ENCODE measurements around the gene CCNG2.
"Not testable (repeated sequence)": the region's sequence is repeated elsewhere in the genome, so short reads cannot be mapped to it uniquely, and the experiment has no call there.

The CCNG2 gene

DNA sequence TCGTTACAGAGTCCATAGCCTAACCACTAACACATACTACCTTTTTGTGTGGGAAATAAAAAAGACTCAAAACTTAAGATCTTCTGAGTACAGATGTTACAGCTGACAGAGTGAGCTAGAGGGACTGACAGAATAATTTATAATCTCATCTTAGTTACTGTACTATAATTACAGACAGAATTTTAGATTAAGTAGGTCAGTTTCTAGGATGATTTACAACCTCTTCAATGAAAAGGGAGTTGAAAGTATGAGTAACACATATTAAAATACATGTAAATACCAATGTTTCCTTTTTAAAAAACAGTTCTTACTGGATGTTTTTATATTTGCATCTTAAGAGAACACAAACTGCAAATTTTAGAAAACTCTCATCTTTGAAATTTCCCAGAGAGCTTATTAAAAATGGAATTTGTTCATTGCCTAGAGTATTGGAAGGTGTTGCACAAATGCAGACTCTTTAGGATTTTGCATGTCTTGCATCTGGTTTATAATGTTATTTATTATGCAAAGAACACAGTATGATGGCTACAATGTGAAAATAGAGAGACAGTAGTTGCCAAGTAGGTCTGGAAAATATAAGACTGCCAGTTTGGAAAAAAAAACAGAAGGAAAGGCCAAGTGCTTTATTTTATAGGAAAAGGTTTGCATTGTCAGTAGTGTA lies 24.2 kb upstream of the CCNG2 start:
- H3K4me3 ChIP-seq (ENCODE audit: low read depth, low read length): no peak overlapping the region
- DNase-seq (ENCODE audit: low read depth): no peak
- TF ChIP-seq, protein P1, sequence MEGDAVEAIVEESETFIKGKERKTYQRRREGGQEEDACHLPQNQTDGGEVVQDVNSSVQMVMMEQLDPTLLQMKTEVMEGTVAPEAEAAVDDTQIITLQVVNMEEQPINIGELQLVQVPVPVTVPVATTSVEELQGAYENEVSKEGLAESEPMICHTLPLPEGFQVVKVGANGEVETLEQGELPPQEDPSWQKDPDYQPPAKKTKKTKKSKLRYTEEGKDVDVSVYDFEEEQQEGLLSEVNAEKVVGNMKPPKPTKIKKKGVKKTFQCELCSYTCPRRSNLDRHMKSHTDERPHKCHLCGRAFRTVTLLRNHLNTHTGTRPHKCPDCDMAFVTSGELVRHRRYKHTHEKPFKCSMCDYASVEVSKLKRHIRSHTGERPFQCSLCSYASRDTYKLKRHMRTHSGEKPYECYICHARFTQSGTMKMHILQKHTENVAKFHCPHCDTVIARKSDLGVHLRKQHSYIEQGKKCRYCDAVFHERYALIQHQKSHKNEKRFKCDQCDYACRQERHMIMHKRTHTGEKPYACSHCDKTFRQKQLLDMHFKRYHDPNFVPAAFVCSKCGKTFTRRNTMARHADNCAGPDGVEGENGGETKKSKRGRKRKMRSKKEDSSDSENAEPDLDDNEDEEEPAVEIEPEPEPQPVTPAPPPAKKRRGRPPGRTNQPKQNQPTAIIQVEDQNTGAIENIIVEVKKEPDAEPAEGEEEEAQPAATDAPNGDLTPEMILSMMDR (IDR thresholded peaks at IDR 0.05; ENCODE audit: insufficient read depth, low read depth, low read length, missing control alignments): no peak

DNA sequence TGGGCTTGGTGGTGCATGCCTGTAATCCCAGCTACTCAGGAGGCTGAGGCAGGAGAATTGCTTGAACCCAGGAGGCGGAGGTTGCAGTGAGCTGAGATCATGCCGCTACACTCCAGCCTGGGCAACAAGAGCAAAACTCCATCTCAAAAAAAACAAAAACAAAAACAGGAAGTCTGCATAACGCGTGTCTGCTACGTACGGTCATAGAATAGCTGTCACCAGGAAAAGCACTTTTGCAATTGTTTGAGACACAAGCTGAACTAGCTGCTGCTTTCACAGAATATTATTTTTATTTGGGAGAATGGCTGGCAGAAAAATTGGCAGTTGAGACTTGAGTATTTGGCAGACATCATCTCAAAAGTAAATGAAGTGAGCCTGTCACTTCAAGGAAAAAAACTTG lies 19.6 kb upstream of the CCNG2 start:
- not testable (repeated sequence) for H3K4me3 ChIP-seq (ENCODE audit: low read depth, low read length); DNase-seq (ENCODE audit: low read depth)

- TF ChIP-seq, protein P1 (IDR thresholded peaks at IDR 0.05; ENCODE audit: insufficient read depth, low read depth, low read length, missing control alignments): no peak
- no peak for DNase-seq (ENCODE audit: low read depth)
- H3K4me3 ChIP-seq (ENCODE audit: low read depth, low read length): no peak overlapping the region
These were observed 14.9 kb upstream of the CCNG2 start for GRCh38 chr4:77141964-77142645.

- no peak overlapping the region for H3K4me3 ChIP-seq (ENCODE audit: low read depth, low read length)
- no peak for DNase-seq (ENCODE audit: low read depth)
- TF ChIP-seq, protein P1 (IDR thresholded peaks at IDR 0.05; ENCODE audit: insufficient read depth, low read depth, low read length, missing control alignments): no peak
These were observed 14.4 kb upstream of the CCNG2 start for GRCh38 chr4:77142646-77143028.

DNA sequence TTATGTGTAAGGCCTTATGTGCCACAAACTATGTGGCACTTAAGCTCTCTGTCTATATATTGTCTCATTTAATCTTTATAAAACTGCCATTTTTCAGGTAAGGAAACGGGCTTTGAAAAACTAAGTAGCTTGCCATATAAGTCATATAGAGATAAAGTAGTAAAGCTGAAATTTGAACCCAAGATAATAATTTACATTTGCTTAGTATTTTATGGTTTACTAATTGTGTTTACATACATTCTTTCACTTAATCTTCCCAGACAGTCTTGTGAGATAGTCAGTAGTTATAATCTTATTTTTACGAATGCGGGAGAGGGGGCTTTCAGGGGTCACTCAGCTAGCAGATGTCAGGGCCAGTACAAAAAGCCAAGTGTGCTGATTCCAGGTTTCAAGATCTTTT lies 13.9 kb upstream of the CCNG2 start:
- no peak overlapping the region for H3K4me3 ChIP-seq (ENCODE audit: low read depth, low read length)
- TF ChIP-seq, protein P1 (IDR thresholded peaks at IDR 0.05; ENCODE audit: insufficient read depth, low read depth, low read length, missing control alignments): no peak
- no peak for DNase-seq (ENCODE audit: low read depth)

DNA sequence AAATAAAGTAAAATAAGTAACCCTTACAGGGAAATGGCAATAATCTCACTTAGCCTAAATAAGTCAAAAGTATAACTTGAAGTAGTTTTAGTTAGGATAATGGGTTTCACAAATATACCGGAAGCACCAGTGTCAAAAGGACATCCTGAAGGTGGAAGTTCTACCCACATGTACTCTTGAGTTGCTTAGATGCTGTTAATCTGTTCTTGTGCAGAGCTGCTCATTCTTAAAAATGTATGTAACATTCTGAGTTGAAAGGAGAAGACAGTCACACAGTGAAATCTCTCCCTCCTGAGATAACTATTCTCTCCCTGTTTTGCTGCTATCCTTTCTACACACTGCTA lies 11.2 kb upstream of the CCNG2 start:
- H3K4me3 ChIP-seq (ENCODE audit: low read depth, low read length): no peak overlapping the region
- TF ChIP-seq, protein P1 (IDR thresholded peaks at IDR 0.05; ENCODE audit: insufficient read depth, low read depth, low read length, missing control alignments): no peak
- no peak for DNase-seq (ENCODE audit: low read depth)

DNA sequence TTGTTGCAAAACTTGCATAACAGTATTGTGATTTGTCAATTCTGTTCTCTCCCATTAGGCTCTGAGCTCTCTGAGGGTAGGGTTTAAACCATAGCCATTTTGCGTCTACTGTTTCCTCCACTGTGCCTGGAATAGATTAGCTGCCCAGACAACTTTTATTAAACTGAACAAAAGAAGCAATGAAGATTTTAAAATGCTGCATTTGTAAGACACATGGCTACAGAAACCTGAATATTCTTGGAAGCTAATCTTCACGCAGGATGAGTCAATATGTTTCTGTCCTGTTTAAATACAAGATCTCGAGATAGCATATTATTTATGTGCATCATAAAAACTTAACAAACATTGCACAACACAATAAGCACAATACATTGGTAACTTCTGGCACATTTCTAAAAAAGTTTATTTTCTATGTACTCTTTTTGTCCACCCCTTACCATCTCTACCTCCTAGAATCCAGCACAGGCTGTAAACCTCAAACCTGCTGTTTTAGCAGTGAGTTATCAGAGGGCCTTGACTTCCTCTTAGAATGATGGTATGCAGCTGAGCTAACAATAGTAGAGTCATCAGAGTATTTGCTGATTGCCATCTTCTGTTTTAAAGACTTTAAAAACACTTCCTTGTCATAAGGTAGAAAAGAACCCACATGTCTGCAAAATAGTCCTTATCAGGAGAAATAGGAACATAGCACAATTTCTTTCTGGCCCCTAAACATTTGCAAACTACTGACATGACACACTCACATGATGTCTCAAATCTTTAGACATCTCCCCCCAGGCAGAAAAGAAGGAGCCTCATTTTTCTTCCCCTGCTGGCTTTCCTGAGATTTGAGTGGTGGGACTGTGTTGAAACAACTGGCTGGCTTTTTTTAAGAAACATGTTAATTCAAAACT lies 10.6 kb upstream of the CCNG2 start:
- H3K4me3 ChIP-seq (ENCODE audit: low read depth, low read length): no peak overlapping the region
- no peak for DNase-seq (ENCODE audit: low read depth)
- TF ChIP-seq, protein P1 (IDR thresholded peaks at IDR 0.05; ENCODE audit: insufficient read depth, low read depth, low read length, missing control alignments): no peak

Data from GM12865 (cell line).